Body of pancreas (tissue), 4 donors: ENCODE measurements around the gene UHRF1.
"Not testable (repeated sequence)": the region's sequence is repeated elsewhere in the genome, so short reads cannot be mapped to it uniquely, and the experiment has no call there.

ENCODE experiments used
- CTCF ChIP-seq, 7 experiments: fragments of 450-650 bp in 4 of 7; fragments of 200-600 bp in 3 of 7; sonication (generic) in 3 of 7; IDR thresholded peaks; one replicate each; pipeline ENCODE4 v1.5.1; 2016 to 2019; ENCODE audit warnings: antibody characterized with exemption in 7 of 7
- POLR2A ChIP-seq, 3 donors: fragments of 450-650 bp; IDR thresholded peaks; one replicate each; pipeline ENCODE4 v1.6.1; 2016; ENCODE audit warnings: antibody characterized with exemption in 3 of 3, mild to moderate bottlenecking in 2 of 3

DNA sequence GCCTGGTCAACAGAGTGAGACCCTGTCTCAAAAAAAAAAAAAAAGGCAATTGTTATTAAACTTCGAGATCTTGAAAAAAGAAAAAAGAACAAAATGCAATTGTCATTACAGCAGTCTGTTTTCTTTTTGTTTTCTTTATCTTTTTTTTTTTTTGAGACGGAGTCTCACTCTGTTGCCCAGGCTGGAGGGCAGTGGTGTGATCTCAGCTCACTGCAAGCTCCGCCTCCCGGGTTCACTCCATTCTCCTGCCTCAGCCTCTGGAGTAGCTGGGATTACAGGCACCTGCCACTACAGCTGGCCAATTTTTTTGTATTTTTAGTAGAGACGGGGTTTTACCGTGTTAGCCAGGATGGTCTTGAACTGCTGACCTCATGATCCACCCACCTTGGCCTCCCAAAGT, 26.4 kb upstream of the UHRF1 start:
- not testable (repeated sequence) for TF ChIP-seq CTCF, POLR2A (IDR thresholded peaks at IDR 0.05)
